ENCODE data around the gene CAPZB.

DNA sequence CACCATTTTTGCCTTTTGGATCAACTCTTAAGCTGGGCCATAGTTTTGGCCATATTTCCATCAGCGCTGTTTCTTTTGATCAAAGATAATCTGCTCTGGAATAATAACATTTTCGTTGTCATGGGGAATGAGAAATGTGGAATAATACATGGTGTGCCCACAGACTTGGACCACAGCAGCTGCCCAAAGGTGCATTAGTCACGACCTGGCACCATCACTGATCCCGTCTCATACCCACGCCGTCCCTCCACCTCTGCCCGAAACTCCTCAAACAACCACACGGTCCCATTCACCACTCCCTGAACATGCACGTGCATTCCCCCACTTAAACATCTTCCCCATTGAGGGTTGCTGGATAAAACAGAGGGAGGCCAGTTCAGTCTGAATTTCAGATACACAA is 96.4 kb downstream of the CAPZB start:
- TF ChIP-seq GATA2 (IDR thresholded peaks at IDR 0.05; ENCODE audit: low read depth, low read length) (no peak), GATA3 (IDR thresholded peaks at IDR 0.05; ENCODE audit: low read depth, low read length) (no peak)
